Trophoblast cell (in vitro differentiated cells and primary cell): ENCODE measurements around the gene THOC2.
A peak's percentile ranks its signal among the peaks of the same experiment; 100 is the strongest.
"Not testable (repeated sequence)": the region's sequence is repeated elsewhere in the genome, so short reads cannot be mapped to it uniquely, and the experiment has no call there.

Experiments used
- DNase-seq, 2 donors: peaks; one replicate each; pipeline ENCODE4 v3.0.0-alpha.2; 2016
- H2AFZ ChIP-seq: 2 replicates; pipeline ENCODE4 v1.6.1; 2013; ENCODE audit warnings: low read length, moderate library complexity, mild to moderate bottlenecking; ENCODE audit not compliant: insufficient read depth, poor library complexity
- H2AK5ac ChIP-seq: 2 replicates; pipeline ENCODE4 v1.6.1; 2013; ENCODE audit warnings: mild to moderate bottlenecking, low read length
- H2BK120ac ChIP-seq: 2 replicates; pipeline ENCODE4 v1.6.1; 2013; ENCODE audit warnings: low read length, mild to moderate bottlenecking, moderate library complexity; ENCODE audit not compliant: insufficient read depth, poor library complexity
- H2BK12ac ChIP-seq: 2 replicates; pipeline ENCODE4 v1.6.1; 2013; ENCODE audit warnings: mild to moderate bottlenecking, low read length, moderate library complexity
- H2BK5ac ChIP-seq: 2 replicates; pipeline ENCODE4 v1.6.1; 2013; ENCODE audit warnings: low read length, low read depth, moderate library complexity, mild to moderate bottlenecking; ENCODE audit not compliant: poor library complexity
- H3K14ac ChIP-seq: 2 replicates; pipeline ENCODE4 v1.6.1; 2013; ENCODE audit warnings: mild to moderate bottlenecking, low read length
- H3K18ac ChIP-seq: 2 replicates; pipeline ENCODE4 v1.6.1; 2013; ENCODE audit warnings: mild to moderate bottlenecking, low read length
- H3K23ac ChIP-seq: 2 replicates; pipeline ENCODE4 v1.6.1; 2013; ENCODE audit warnings: low read length
- H3K27ac ChIP-seq: 2 replicates; pipeline ENCODE4 v1.5.1; 2013; ENCODE audit warnings: low read depth, mild to moderate bottlenecking, inconsistent platforms, low read length, moderate library complexity
- H3K27me3 ChIP-seq: 2 replicates; pipeline ENCODE4 v1.6.1; 2013; ENCODE audit warnings: inconsistent platforms, mild to moderate bottlenecking, low read length, moderate library complexity; ENCODE audit not compliant: insufficient read depth
- H3K36me3 ChIP-seq, 2 experiments: 1 replicate in 1 of 2; 2 replicates in 1 of 2; pipeline ENCODE4 v1.6.1; 2013; ENCODE audit warnings: low read length in 2 of 2, mild to moderate bottlenecking in 2 of 2, moderate library complexity in 1 of 2; ENCODE audit not compliant: insufficient read depth in 2 of 2, control insufficient read depth in 1 of 2
- H3K4ac ChIP-seq: 2 replicates; pipeline ENCODE4 v1.6.1; 2013; ENCODE audit warnings: low read depth, mild to moderate bottlenecking, low read length, moderate library complexity
- H3K4me1 ChIP-seq, 2 experiments: 1 replicate in 1 of 2; 2 replicates in 1 of 2; pipeline ENCODE4 v1.6.1; 2013; ENCODE audit warnings: low read length in 2 of 2, mild to moderate bottlenecking in 2 of 2, moderate library complexity in 1 of 2; ENCODE audit not compliant: insufficient read depth in 2 of 2, control insufficient read depth in 1 of 2
- H3K4me2 ChIP-seq: 2 replicates; pipeline ENCODE4 v1.6.1; 2013; ENCODE audit warnings: inconsistent platforms, mild to moderate bottlenecking, low read length, moderate library complexity
- H3K4me3 ChIP-seq: 2 replicates; pipeline ENCODE4 v1.5.1; 2013; ENCODE audit warnings: mild to moderate bottlenecking, low read depth, low read length, inconsistent platforms
- H3K79me1 ChIP-seq: one replicate; pipeline ENCODE4 v1.6.1; 2013; ENCODE audit warnings: low read length
- H3K79me2 ChIP-seq: 2 replicates; pipeline ENCODE4 v1.6.1; 2013; ENCODE audit warnings: low read length, mild to moderate bottlenecking; ENCODE audit not compliant: control insufficient read depth, insufficient read depth, poor library complexity
- H3K9ac ChIP-seq: 2 replicates; pipeline ENCODE4 v1.6.1; 2013; ENCODE audit warnings: mild to moderate bottlenecking, low read length
- H3K9me3 ChIP-seq: 2 replicates; pipeline ENCODE4 v1.6.1; 2013; ENCODE audit warnings: low read depth, mild to moderate bottlenecking, control low read depth, inconsistent platforms, low read length; ENCODE audit not compliant: insufficient read depth
- H4K12ac ChIP-seq: 2 replicates; pipeline ENCODE4 v1.6.1; 2013; ENCODE audit warnings: low read depth, mild to moderate bottlenecking, low read length, moderate library complexity
- H4K8ac ChIP-seq: 2 replicates; pipeline ENCODE4 v1.6.1; 2013; ENCODE audit warnings: low read depth, mild to moderate bottlenecking, low read length, moderate library complexity
- H4K91ac ChIP-seq: one replicate; pipeline ENCODE4 v1.6.1; 2013; ENCODE audit warnings: low read depth, mild to moderate bottlenecking, low read length, moderate library complexity
- WGBS: extraction: QIAGEN DNeasy Blood & Tissue Kit; methylation state at CpG from one replicate; pipeline ENCODE4 v1.1.7; 2013; ENCODE audit warnings: missing lambda C conversion rate; ENCODE audit not compliant: insufficient read length, insufficient coverage; ENCODE audit errors: extremely low coverage; 5-methylcytosine and 5-hydroxymethylcytosine counted together

The THOC2 gene

GRCh38 chrX:123713841-123714240 lies 19.0 kb downstream of the THOC2 start:
- H2BK120ac ChIP-seq = no peak overlapping the region
- H2BK12ac ChIP-seq = no peak overlapping the region
- H3K4me3 ChIP-seq = no peak overlapping the region
- no peak overlapping the region for H3K4ac ChIP-seq
- no peaks in the 10 kb centered on the region for H3K9me3 ChIP-seq
- H4K91ac ChIP-seq = no peak overlapping the region
- no peak overlapping the region for H3K4me2 ChIP-seq
- H3K9ac ChIP-seq = no peak overlapping the region
- H2AK5ac ChIP-seq = no peak overlapping the region
- no peak overlapping the region for H3K14ac ChIP-seq
- no peaks in the 10 kb centered on the region for H3K79me2 ChIP-seq
- H4K8ac ChIP-seq = no peak overlapping the region
- H3K27me3 ChIP-seq = no peaks in the 10 kb centered on the region
- no peak overlapping the region for H4K12ac ChIP-seq
- H3K4me1 ChIP-seq = no peaks in the 10 kb centered on the region
- no peak for DNase-seq
- no peak overlapping the region for H3K18ac ChIP-seq
- H3K23ac ChIP-seq = no peak overlapping the region
- H3K27ac ChIP-seq = no peak overlapping the region
- no peaks in the 10 kb centered on the region for H3K36me3 ChIP-seq
- no peak overlapping the region for H2AFZ ChIP-seq
- H2BK5ac ChIP-seq = no peak overlapping the region
- H3K79me1 ChIP-seq = no peaks in the 10 kb centered on the region

GRCh38 chrX:123713434-123713833 lies 19.4 kb downstream of the THOC2 start:
- Histone ChIP-seq H2BK120ac (no peak overlapping the region), H3K9ac (no peak overlapping the region), H3K79me2 (no peaks in the 10 kb centered on the region), H2AFZ (no peak overlapping the region), H3K9me3 (no peaks in the 10 kb centered on the region), H3K27me3 (no peaks in the 10 kb centered on the region), H3K36me3 (no peaks in the 10 kb centered on the region), H3K27ac (no peak overlapping the region), H3K18ac (no peak overlapping the region), H3K23ac (no peak overlapping the region), H3K4me1 (no peaks in the 10 kb centered on the region), H2BK5ac (no peak overlapping the region), H4K12ac (no peak overlapping the region), H2BK12ac (no peak overlapping the region), H3K79me1 (no peaks in the 10 kb centered on the region), H4K8ac (no peak overlapping the region), H3K4me2 (no peak overlapping the region), H2AK5ac (no peak overlapping the region), H3K4ac (no peak overlapping the region), H3K14ac (no peak overlapping the region), H4K91ac (no peak overlapping the region), H3K4me3 (no peak overlapping the region)
- no peak for DNase-seq
- no CpG with 5 or more reads among the region's 4 CpGs for WGBS

DNA sequence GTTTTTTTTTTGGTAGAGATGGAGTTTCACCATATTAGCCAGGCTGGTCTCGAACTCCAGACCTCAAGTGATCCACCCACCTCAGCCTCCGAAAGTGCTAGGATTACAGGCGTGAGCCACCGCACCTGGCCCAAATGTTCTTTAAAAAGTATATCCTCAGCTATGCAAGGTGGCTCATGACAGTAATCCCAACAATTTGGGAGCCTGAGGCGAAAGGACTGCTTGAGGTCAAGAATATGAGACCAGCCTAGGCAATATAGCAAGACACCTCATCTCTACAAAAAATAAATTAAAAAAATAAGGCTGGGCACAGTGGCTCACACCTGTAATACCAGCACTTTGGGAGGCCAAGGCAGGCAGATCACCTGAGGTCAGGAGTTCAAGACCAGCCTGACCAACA lies 21.7 kb downstream of the THOC2 start:
- not testable (repeated sequence) for H3K4me3 ChIP-seq, H3K27me3 ChIP-seq, H4K8ac ChIP-seq, H2BK120ac ChIP-seq, H3K9me3 ChIP-seq, H3K18ac ChIP-seq, H3K36me3 ChIP-seq, H3K14ac ChIP-seq, H3K4ac ChIP-seq, H3K27ac ChIP-seq, H2BK12ac ChIP-seq, H3K23ac ChIP-seq, H3K79me1 ChIP-seq, H4K91ac ChIP-seq, H3K4me1 ChIP-seq, H2BK5ac ChIP-seq, H3K79me2 ChIP-seq, H3K4me2 ChIP-seq, H2AK5ac ChIP-seq, H3K9ac ChIP-seq, H4K12ac ChIP-seq, H2AFZ ChIP-seq
- WGBS = no CpG with 5 or more reads among the region's 5 CpGs
- DNase-seq = peak; percentile 57 to 76

GRCh38 chrX:123704781-123705180 lies 28.1 kb downstream of the THOC2 start:
- H3K79me2 ChIP-seq = no peaks in the 10 kb centered on the region
- no peak overlapping the region for H2BK5ac ChIP-seq
- no peak overlapping the region for H3K9ac ChIP-seq
- H3K27me3 ChIP-seq = no peaks in the 10 kb centered on the region
- no peak overlapping the region for H2AFZ ChIP-seq
- H2AK5ac ChIP-seq = no peak overlapping the region
- no peak overlapping the region for H3K4ac ChIP-seq
- DNase-seq = no peak
- no peak overlapping the region for H3K18ac ChIP-seq
- H4K8ac ChIP-seq = no peak overlapping the region
- no peaks in the 10 kb centered on the region for H3K36me3 ChIP-seq
- no peak overlapping the region for H2BK120ac ChIP-seq
- H3K4me1 ChIP-seq = no peaks in the 10 kb centered on the region
- no peak overlapping the region for H3K4me3 ChIP-seq
- H3K27ac ChIP-seq = no peak overlapping the region
- H4K91ac ChIP-seq = no peak overlapping the region
- WGBS = no CpG with 5 or more reads among the region's 2 CpGs
- H3K9me3 ChIP-seq = no peaks in the 10 kb centered on the region
- H2BK12ac ChIP-seq = no peak overlapping the region
- H3K23ac ChIP-seq = no peak overlapping the region
- no peak overlapping the region for H4K12ac ChIP-seq
- H3K4me2 ChIP-seq = no peak overlapping the region
- H3K14ac ChIP-seq = no peak overlapping the region
- H3K79me1 ChIP-seq = no peaks in the 10 kb centered on the region
